Trophoblast cell (in vitro differentiated cells and primary cell): ENCODE measurements around the gene PERM1.
"Not testable (repeated sequence)": the region's sequence is repeated elsewhere in the genome, so short reads cannot be mapped to it uniquely, and the experiment has no call there.

Source experiments
- DNase-seq, 2 donors: peaks; one replicate each; pipeline ENCODE4 v3.0.0-alpha.2; 2016
- H2AFZ ChIP-seq: 2 replicates; pipeline ENCODE4 v1.6.1; 2013; ENCODE audit warnings: low read length, moderate library complexity, mild to moderate bottlenecking; ENCODE audit not compliant: insufficient read depth, poor library complexity
- H2AK5ac ChIP-seq: 2 replicates; pipeline ENCODE4 v1.6.1; 2013; ENCODE audit warnings: mild to moderate bottlenecking, low read length
- H2BK120ac ChIP-seq: 2 replicates; pipeline ENCODE4 v1.6.1; 2013; ENCODE audit warnings: low read length, mild to moderate bottlenecking, moderate library complexity; ENCODE audit not compliant: insufficient read depth, poor library complexity
- H2BK12ac ChIP-seq: 2 replicates; pipeline ENCODE4 v1.6.1; 2013; ENCODE audit warnings: mild to moderate bottlenecking, low read length, moderate library complexity
- H2BK5ac ChIP-seq: 2 replicates; pipeline ENCODE4 v1.6.1; 2013; ENCODE audit warnings: low read length, low read depth, moderate library complexity, mild to moderate bottlenecking; ENCODE audit not compliant: poor library complexity
- H3K14ac ChIP-seq: 2 replicates; pipeline ENCODE4 v1.6.1; 2013; ENCODE audit warnings: mild to moderate bottlenecking, low read length
- H3K18ac ChIP-seq: 2 replicates; pipeline ENCODE4 v1.6.1; 2013; ENCODE audit warnings: mild to moderate bottlenecking, low read length
- H3K23ac ChIP-seq: 2 replicates; pipeline ENCODE4 v1.6.1; 2013; ENCODE audit warnings: low read length
- H3K27ac ChIP-seq: 2 replicates; pipeline ENCODE4 v1.5.1; 2013; ENCODE audit warnings: low read depth, mild to moderate bottlenecking, inconsistent platforms, low read length, moderate library complexity
- H3K27me3 ChIP-seq: 2 replicates; pipeline ENCODE4 v1.6.1; 2013; ENCODE audit warnings: inconsistent platforms, mild to moderate bottlenecking, low read length, moderate library complexity; ENCODE audit not compliant: insufficient read depth
- H3K36me3 ChIP-seq, 2 experiments: 1 replicate in 1 of 2; 2 replicates in 1 of 2; pipeline ENCODE4 v1.6.1; 2013; ENCODE audit warnings: low read length in 2 of 2, mild to moderate bottlenecking in 2 of 2, moderate library complexity in 1 of 2; ENCODE audit not compliant: insufficient read depth in 2 of 2, control insufficient read depth in 1 of 2
- H3K4ac ChIP-seq: 2 replicates; pipeline ENCODE4 v1.6.1; 2013; ENCODE audit warnings: low read depth, mild to moderate bottlenecking, low read length, moderate library complexity
- H3K4me1 ChIP-seq, 2 experiments: 1 replicate in 1 of 2; 2 replicates in 1 of 2; pipeline ENCODE4 v1.6.1; 2013; ENCODE audit warnings: low read length in 2 of 2, mild to moderate bottlenecking in 2 of 2, moderate library complexity in 1 of 2; ENCODE audit not compliant: insufficient read depth in 2 of 2, control insufficient read depth in 1 of 2
- H3K4me2 ChIP-seq: 2 replicates; pipeline ENCODE4 v1.6.1; 2013; ENCODE audit warnings: inconsistent platforms, mild to moderate bottlenecking, low read length, moderate library complexity
- H3K4me3 ChIP-seq: 2 replicates; pipeline ENCODE4 v1.5.1; 2013; ENCODE audit warnings: mild to moderate bottlenecking, low read depth, low read length, inconsistent platforms
- H3K79me1 ChIP-seq: one replicate; pipeline ENCODE4 v1.6.1; 2013; ENCODE audit warnings: low read length
- H3K79me2 ChIP-seq: 2 replicates; pipeline ENCODE4 v1.6.1; 2013; ENCODE audit warnings: low read length, mild to moderate bottlenecking; ENCODE audit not compliant: control insufficient read depth, insufficient read depth, poor library complexity
- H3K9ac ChIP-seq: 2 replicates; pipeline ENCODE4 v1.6.1; 2013; ENCODE audit warnings: mild to moderate bottlenecking, low read length
- H3K9me3 ChIP-seq: 2 replicates; pipeline ENCODE4 v1.6.1; 2013; ENCODE audit warnings: low read depth, mild to moderate bottlenecking, control low read depth, inconsistent platforms, low read length; ENCODE audit not compliant: insufficient read depth
- H4K12ac ChIP-seq: 2 replicates; pipeline ENCODE4 v1.6.1; 2013; ENCODE audit warnings: low read depth, mild to moderate bottlenecking, low read length, moderate library complexity
- H4K8ac ChIP-seq: 2 replicates; pipeline ENCODE4 v1.6.1; 2013; ENCODE audit warnings: low read depth, mild to moderate bottlenecking, low read length, moderate library complexity
- H4K91ac ChIP-seq: one replicate; pipeline ENCODE4 v1.6.1; 2013; ENCODE audit warnings: low read depth, mild to moderate bottlenecking, low read length, moderate library complexity
- WGBS: extraction: QIAGEN DNeasy Blood & Tissue Kit; methylation state at CpG from one replicate; pipeline ENCODE4 v1.1.7; 2013; ENCODE audit warnings: missing lambda C conversion rate; ENCODE audit not compliant: insufficient read length, insufficient coverage; ENCODE audit errors: extremely low coverage; 5-methylcytosine and 5-hydroxymethylcytosine counted together

Gene PERM1

DNA sequence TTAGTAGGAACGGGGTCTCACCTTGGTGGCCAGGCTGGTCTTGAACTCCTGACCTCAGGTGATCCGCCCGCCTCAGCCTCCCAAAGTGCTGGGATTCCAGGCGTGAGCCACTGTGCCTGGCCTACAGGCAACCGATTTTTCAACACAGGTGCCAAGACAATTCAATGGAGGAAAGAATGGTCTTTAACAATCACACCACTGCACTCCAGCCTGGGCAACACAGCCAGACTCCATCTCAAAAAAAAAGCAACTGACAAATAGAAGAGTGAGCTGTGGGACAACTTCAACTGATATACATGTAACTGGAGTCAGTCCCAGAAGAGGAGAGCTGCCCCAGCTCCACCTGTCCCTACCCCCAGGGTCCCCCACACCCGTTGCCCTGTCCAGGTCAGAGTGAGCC is 12.7 kb upstream of the PERM1 start:
- no CpG with 5 or more reads among the region's 6 CpGs for WGBS
- H2AFZ ChIP-seq = not testable (repeated sequence)

DNA sequence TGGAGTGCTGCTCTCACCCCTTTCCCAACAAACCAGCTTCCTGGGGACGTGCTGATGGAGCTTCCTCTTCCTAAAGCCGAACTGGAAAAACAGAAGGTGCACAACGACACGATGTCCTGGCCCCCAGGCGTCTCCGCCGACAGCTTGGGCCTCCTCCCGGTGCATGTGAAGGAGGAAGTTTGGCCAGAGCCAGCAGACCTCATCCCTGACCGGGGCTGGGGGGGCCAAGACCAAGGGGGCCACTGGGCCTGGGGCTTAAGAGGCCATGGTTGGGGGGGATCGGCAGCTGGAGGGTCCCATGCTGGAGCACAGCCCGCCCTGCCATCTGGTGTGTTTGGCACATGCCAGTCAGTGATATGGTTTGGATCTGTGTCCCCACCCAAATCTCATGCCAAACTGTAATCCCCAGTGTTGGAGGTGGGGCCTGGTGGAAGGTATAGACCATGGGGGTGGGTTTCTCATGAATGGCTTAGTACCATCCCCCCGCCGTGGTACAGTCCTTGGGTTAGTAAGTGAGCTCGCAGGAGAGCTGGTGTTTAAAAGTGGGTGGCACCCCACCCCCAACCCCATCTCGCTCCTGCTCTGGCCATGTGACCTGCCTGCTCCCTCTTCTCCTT is 11.6 kb upstream of the PERM1 start:
- H3K9me3 ChIP-seq = peaks cover 13% of the 10 kb centered on the region
- peaks cover 1% of the 10 kb centered on the region for H3K79me1 ChIP-seq
- no peak overlapping the region for H3K4me2 ChIP-seq
- H3K4me1 ChIP-seq = peaks cover under 1 to 9% of the 10 kb centered on the region in 2 experiments
- H3K23ac ChIP-seq = no peak overlapping the region
- no peak overlapping the region for H4K91ac ChIP-seq
- no peak overlapping the region for H2AK5ac ChIP-seq
- no peak overlapping the region for H3K18ac ChIP-seq
- H3K4me3 ChIP-seq = no peak overlapping the region
- H2AFZ ChIP-seq = no peak overlapping the region
- WGBS = no CpG with 5 or more reads among the region's 15 CpGs
- no peak overlapping the region for H3K9ac ChIP-seq
- no peak overlapping the region for H2BK120ac ChIP-seq
- no peak overlapping the region for H3K4ac ChIP-seq
- H3K14ac ChIP-seq = no peak overlapping the region
- DNase-seq = no peak
- no peak overlapping the region for H4K8ac ChIP-seq
- H3K27ac ChIP-seq = no peak overlapping the region
- no peak overlapping the region for H2BK5ac ChIP-seq
- H4K12ac ChIP-seq = no peak overlapping the region
- H3K79me2 ChIP-seq = no peaks in the 10 kb centered on the region
- peaks cover 19% of the 10 kb centered on the region for H3K27me3 ChIP-seq
- H2BK12ac ChIP-seq = no peak overlapping the region
- peaks cover 0 to 2% of the 10 kb centered on the region in 2 experiments for H3K36me3 ChIP-seq

More for the DNA sequence above, 12.7 kb upstream of the PERM1 start:
- not testable (repeated sequence) for H3K79me2 ChIP-seq, H2BK5ac ChIP-seq, H4K12ac ChIP-seq, H2BK12ac ChIP-seq, H3K4me1 ChIP-seq, H3K9ac ChIP-seq, H3K18ac ChIP-seq, H3K4ac ChIP-seq, DNase-seq, H3K4me3 ChIP-seq, H3K23ac ChIP-seq, H4K8ac ChIP-seq, H3K4me2 ChIP-seq, H4K91ac ChIP-seq, H3K36me3 ChIP-seq, H3K14ac ChIP-seq, H2AK5ac ChIP-seq, H2BK120ac ChIP-seq, H3K79me1 ChIP-seq, H3K27ac ChIP-seq
- Histone ChIP-seq H3K27me3 (peaks cover 29% of the 10 kb centered on the region), H3K9me3 (peaks cover 13% of the 10 kb centered on the region)

- no peak overlapping the region for H3K27ac ChIP-seq
- peaks cover 7% of the 10 kb centered on the region for H3K27me3 ChIP-seq
- H3K9me3 ChIP-seq = peaks cover 13% of the 10 kb centered on the region
- H2BK5ac ChIP-seq = no peak overlapping the region
- H3K36me3 ChIP-seq = no peaks in the 10 kb centered on the region
- H2AK5ac ChIP-seq = no peak overlapping the region
- no peak overlapping the region for H4K91ac ChIP-seq
- H3K4ac ChIP-seq = no peak overlapping the region
- DNase-seq = no peak
- no peak overlapping the region for H2AFZ ChIP-seq
- peaks cover 1% of the 10 kb centered on the region for H3K79me1 ChIP-seq
- H4K8ac ChIP-seq = no peak overlapping the region
- no peaks in the 10 kb centered on the region for H3K79me2 ChIP-seq
- no peak overlapping the region for H3K4me3 ChIP-seq
- H2BK120ac ChIP-seq = no peak overlapping the region
- peaks cover 0 to 2% of the 10 kb centered on the region in 2 experiments for H3K4me1 ChIP-seq
- no peak overlapping the region for H3K14ac ChIP-seq
- whole genome bisulfite sequencing = no CpG with 5 or more reads among the region's 7 CpGs
- H4K12ac ChIP-seq = no peak overlapping the region
- no peak overlapping the region for H3K9ac ChIP-seq
- no peak overlapping the region for H2BK12ac ChIP-seq
- H3K23ac ChIP-seq = no peak overlapping the region
- H3K18ac ChIP-seq = no peak overlapping the region
- no peak overlapping the region for H3K4me2 ChIP-seq
Observed at GRCh38 chr1:992362-992761, 10.5 kb upstream of the PERM1 start.

DNA sequence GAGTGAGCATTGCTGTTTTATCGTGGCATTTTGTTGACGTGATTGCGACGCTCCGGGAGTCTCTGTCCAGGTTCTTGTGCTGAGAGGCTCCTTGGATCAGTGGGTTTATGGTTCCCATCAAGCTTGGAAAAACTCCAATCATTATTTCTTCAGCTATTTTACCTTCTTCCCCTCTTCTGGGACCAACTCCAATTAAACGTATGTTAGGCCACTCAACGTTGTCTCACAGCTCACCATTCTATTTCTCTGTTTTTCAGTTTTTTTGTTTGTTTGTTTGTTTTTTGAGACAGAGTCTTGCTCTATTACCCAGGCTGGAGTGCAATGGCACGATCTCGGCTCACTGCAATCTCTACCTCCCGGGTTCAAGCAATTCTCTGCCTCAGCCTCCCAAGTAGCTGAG is 10.0 kb upstream of the PERM1 start:
- Histone ChIP-seq H3K27ac (no peak overlapping the region), H2BK12ac (no peak overlapping the region), H2AK5ac (no peak overlapping the region), H4K12ac (no peak overlapping the region), H3K23ac (no peak overlapping the region), H3K4me1 (peaks cover 0 to 2% of the 10 kb centered on the region in 2 experiments), H2BK5ac (no peak overlapping the region), H3K27me3 (peaks cover 6% of the 10 kb centered on the region), H4K8ac (no peak overlapping the region), H2BK120ac (no peak overlapping the region), H3K4me3 (no peak overlapping the region), H3K14ac (no peak overlapping the region), H3K79me2 (no peaks in the 10 kb centered on the region), H2AFZ (no peak overlapping the region), H3K18ac (no peak overlapping the region), H3K4me2 (no peak overlapping the region), H3K4ac (no peak overlapping the region), H3K36me3 (no peaks in the 10 kb centered on the region), H3K79me1 (peaks cover 1% of the 10 kb centered on the region), H3K9ac (no peak overlapping the region), H3K9me3 (peaks cover 11% of the 10 kb centered on the region), H4K91ac (no peak overlapping the region)
- no CpG with 5 or more reads among the region's 10 CpGs for WGBS
- DNase-seq = no peak
